ENCODE results near the gene TSKS.

Gene TSKS

DNA sequence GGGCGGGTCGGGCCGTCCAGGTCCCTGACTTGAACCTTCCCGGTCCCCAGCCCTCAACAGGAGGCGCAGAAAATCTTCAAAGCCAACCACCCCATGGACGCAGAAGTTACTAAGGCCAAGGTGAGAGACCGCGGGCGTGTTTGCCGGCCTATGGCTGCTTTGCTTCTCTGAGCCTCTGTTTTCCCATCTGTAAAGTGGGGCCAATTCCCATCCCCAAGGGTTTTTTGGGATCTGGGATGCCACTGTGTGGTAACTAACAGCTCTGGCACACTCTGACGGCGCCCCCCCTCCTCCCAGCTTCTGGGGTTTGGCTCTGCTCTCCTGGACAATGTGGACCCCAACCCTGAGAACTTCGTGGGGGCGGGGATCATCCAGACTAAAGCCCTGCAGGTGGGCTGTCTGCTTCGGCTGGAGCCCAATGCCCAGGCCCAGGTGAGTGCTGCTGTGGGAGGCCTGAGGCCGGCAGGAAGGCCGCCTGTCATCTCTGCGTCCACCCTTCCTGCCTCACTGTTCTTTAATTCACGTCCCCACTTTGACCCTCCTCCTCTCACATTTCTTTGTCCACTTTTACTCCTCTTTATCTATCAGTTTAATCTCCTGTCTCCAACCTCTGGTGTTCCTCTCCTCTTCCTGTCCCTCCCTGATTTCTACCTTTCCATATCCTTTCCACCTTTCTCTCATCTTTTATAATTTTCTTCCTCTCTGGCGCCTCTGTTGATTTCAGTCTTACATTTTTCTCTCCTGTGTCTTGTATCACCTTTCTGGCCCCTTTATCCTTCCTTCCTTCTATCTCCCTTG, 42.9 kb upstream of the TSKS start:
- peaks cover 9% of the 10 kb centered on the region for H3K4me1 ChIP-seq (ENCODE audit: low read length)
- no peaks in the 10 kb centered on the region for H3K79me2 ChIP-seq (ENCODE audit: low read length)
- no peaks in the 10 kb centered on the region for H3K36me3 ChIP-seq (replicated peaks; ENCODE audit: insufficient read depth, low read length)
- H3K4me3 ChIP-seq (ENCODE audit: low read length): no peak overlapping the region
- TF ChIP-seq EZH2 (optimal IDR thresholded peaks at IDR 0.05; ENCODE audit: low read depth, low read length) (no peak), EZH2phosphoT487 (IDR thresholded peaks at IDR 0.05; ENCODE audit: low read length) (no peak)
- TF ChIP-seq, protein P1, sequence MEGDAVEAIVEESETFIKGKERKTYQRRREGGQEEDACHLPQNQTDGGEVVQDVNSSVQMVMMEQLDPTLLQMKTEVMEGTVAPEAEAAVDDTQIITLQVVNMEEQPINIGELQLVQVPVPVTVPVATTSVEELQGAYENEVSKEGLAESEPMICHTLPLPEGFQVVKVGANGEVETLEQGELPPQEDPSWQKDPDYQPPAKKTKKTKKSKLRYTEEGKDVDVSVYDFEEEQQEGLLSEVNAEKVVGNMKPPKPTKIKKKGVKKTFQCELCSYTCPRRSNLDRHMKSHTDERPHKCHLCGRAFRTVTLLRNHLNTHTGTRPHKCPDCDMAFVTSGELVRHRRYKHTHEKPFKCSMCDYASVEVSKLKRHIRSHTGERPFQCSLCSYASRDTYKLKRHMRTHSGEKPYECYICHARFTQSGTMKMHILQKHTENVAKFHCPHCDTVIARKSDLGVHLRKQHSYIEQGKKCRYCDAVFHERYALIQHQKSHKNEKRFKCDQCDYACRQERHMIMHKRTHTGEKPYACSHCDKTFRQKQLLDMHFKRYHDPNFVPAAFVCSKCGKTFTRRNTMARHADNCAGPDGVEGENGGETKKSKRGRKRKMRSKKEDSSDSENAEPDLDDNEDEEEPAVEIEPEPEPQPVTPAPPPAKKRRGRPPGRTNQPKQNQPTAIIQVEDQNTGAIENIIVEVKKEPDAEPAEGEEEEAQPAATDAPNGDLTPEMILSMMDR (IDR thresholded peaks at IDR 0.05; ENCODE audit: low read length): no peak
- H4K20me1 ChIP-seq (ENCODE audit: insufficient read depth, low read length): no peaks in the 10 kb centered on the region
- no peak overlapping the region for H3K4me2 ChIP-seq (ENCODE audit: low read depth, low read length)
- H3K9me2 ChIP-seq (replicated peaks; ENCODE audit: insufficient read depth, low read length): no peaks in the 10 kb centered on the region
- H3K27ac ChIP-seq (ENCODE audit: low read length): no peak overlapping the region
- no peak overlapping the region for H2AFZ ChIP-seq (ENCODE audit: low read length)
- no peaks in the 10 kb centered on the region for H3F3A ChIP-seq (ENCODE audit: insufficient read depth, low read length)
- no peak for DNase-seq
- H3K9me3 ChIP-seq (replicated peaks; ENCODE audit: insufficient read depth, low read length): no peaks in the 10 kb centered on the region
- no peaks in the 10 kb centered on the region for H3K27me3 ChIP-seq (replicated peaks; ENCODE audit: insufficient read depth, low read length)
- no peak overlapping the region for H3K9ac ChIP-seq (ENCODE audit: low read length)

DNA sequence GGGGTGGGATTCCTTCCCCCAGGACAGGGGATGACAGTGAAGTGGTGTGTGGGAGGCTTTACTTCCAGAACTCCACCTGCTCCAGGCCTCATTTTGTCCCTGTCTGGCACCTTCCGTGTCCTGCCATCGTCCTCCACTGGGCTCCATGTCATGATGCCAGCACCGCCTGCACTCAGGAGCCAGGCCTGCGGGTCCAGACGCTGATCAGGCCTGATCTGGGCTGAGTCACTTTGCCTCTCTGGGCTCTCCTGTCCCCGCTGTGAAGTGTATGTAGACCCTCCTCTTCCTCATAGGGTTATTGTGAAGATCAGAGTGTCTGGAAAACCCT, 40.4 kb upstream of the TSKS start:
- H3K4me3 ChIP-seq (ENCODE audit: low read length): no peak overlapping the region
- H2AFZ ChIP-seq (ENCODE audit: low read length): no peak overlapping the region
- no peaks in the 10 kb centered on the region for H3K27me3 ChIP-seq (replicated peaks; ENCODE audit: insufficient read depth, low read length)
- no peak for TF ChIP-seq EZH2 (optimal IDR thresholded peaks at IDR 0.05; ENCODE audit: low read depth, low read length)
- no peak for TF ChIP-seq EZH2phosphoT487 (IDR thresholded peaks at IDR 0.05; ENCODE audit: low read length)
- TF ChIP-seq, protein P1 (IDR thresholded peaks at IDR 0.05; ENCODE audit: low read length): no peak
- no peaks in the 10 kb centered on the region for H3F3A ChIP-seq (ENCODE audit: insufficient read depth, low read length)
- no peak overlapping the region for H3K4me2 ChIP-seq (ENCODE audit: low read depth, low read length)
- DNase-seq: no peak
- H3K79me2 ChIP-seq (ENCODE audit: low read length): no peaks in the 10 kb centered on the region
- H3K9ac ChIP-seq (ENCODE audit: low read length): no peak overlapping the region
- no peak overlapping the region for H3K27ac ChIP-seq (ENCODE audit: low read length)
- no peaks in the 10 kb centered on the region for H4K20me1 ChIP-seq (ENCODE audit: insufficient read depth, low read length)
- H3K4me1 ChIP-seq (ENCODE audit: low read length): no peaks in the 10 kb centered on the region
- no peaks in the 10 kb centered on the region for H3K9me2 ChIP-seq (replicated peaks; ENCODE audit: insufficient read depth, low read length)
- no peaks in the 10 kb centered on the region for H3K9me3 ChIP-seq (replicated peaks; ENCODE audit: insufficient read depth, low read length)
- H3K36me3 ChIP-seq (replicated peaks; ENCODE audit: insufficient read depth, low read length): no peaks in the 10 kb centered on the region

DNA sequence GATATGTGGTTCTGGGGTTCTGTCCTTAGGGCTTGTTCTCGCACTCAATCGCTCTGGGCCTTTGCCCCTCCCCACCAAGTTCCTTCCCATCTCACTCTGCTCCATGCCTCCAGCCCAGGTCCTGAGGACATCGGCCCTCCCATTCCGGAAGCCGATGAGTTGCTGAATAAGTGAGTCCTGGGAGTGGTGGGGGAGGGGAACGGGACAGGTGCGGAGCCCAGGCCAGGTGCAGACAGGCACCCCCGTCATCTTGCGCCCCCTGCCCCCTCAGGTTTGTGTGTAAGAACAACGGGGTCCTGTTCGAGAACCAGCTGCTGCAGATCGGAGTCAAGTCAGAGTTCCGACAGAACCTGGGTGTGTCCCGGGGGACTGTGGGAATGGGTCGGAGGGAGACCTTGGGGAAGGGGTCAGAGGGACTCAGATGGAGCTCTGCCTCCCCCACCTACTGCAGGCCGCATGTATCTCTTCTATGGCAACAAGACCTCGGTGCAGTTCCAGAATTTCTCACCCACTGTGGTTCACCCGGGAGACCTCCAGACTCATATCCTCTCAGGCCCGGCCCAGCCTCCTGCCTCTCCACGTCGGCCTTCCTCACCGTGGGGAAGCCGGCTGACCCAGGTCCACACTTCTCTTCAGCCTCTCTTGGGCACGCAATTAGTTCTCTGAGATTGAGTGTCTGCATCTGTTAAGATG, 39.9 kb upstream of the TSKS start:
- Histone ChIP-seq H3K36me3 (replicated peaks; ENCODE audit: insufficient read depth, low read length) (no peaks in the 10 kb centered on the region), H3K9me2 (replicated peaks; ENCODE audit: insufficient read depth, low read length) (no peaks in the 10 kb centered on the region), H2AFZ (ENCODE audit: low read length) (no peak overlapping the region), H4K20me1 (ENCODE audit: insufficient read depth, low read length) (no peaks in the 10 kb centered on the region), H3K27me3 (replicated peaks; ENCODE audit: insufficient read depth, low read length) (no peaks in the 10 kb centered on the region), H3K9me3 (replicated peaks; ENCODE audit: insufficient read depth, low read length) (no peaks in the 10 kb centered on the region), H3K79me2 (ENCODE audit: low read length) (no peaks in the 10 kb centered on the region), H3K4me2 (ENCODE audit: low read depth, low read length) (no peak overlapping the region), H3K4me1 (ENCODE audit: low read length) (no peaks in the 10 kb centered on the region), H3K9ac (ENCODE audit: low read length) (no peak overlapping the region), H3K4me3 (ENCODE audit: low read length) (no peak overlapping the region), H3F3A (ENCODE audit: insufficient read depth, low read length) (no peaks in the 10 kb centered on the region), H3K27ac (ENCODE audit: low read length) (no peak overlapping the region)
- no peak for DNase-seq
- TF ChIP-seq EZH2phosphoT487 (IDR thresholded peaks at IDR 0.05; ENCODE audit: low read length) (no peak), EZH2 (optimal IDR thresholded peaks at IDR 0.05; ENCODE audit: low read depth, low read length) (no peak)
- TF ChIP-seq, protein P1 (IDR thresholded peaks at IDR 0.05; ENCODE audit: low read length): no peak
